Neural progenitor cell (in vitro differentiated cells): ENCODE measurements around the gene GCFC2. TPM values are rescaled to one million over a fixed set of nuclear protein-coding genes. Genes with fewer than 3 reads are reported as not detected.

Source experiments
- DNase-seq: peaks from one replicate; pipeline ENCODE4 v3.0.0-alpha.2; 2016; ENCODE audit warnings: low spot score
- H2AFZ ChIP-seq: fragments of 200-600 bp; sonication (generic); replicated peaks from 2 replicates; pipeline ENCODE4 v1.6.1; 2016; ENCODE audit warnings: antibody characterized with exemption
- H3F3A ChIP-seq: fragments of 200-600 bp; sonication (generic); 2 replicates; pipeline ENCODE4 v1.6.1; 2016; ENCODE audit warnings: antibody characterized with exemption, low read depth
- H3K27ac ChIP-seq: fragments of 200-600 bp; sonication (generic); 2 replicates; pipeline ENCODE4 v1.5.1; 2016; ENCODE audit warnings: mild to moderate bottlenecking
- H3K27me3 ChIP-seq: fragments of 200-600 bp; sonication (generic); 2 replicates; pipeline ENCODE4 v1.6.1; 2016; ENCODE audit warnings: mild to moderate bottlenecking, moderate library complexity
- H3K36me3 ChIP-seq: fragments of 200-600 bp; sonication (generic); 2 replicates; pipeline ENCODE4 v1.5.1; 2016
- H3K4me1 ChIP-seq: fragments of 200-600 bp; sonication (generic); 2 replicates; pipeline ENCODE4 v1.6.1; 2016; ENCODE audit warnings: mixed run types
- H3K4me2 ChIP-seq: fragments of 200-600 bp; sonication (generic); 2 replicates; pipeline ENCODE4 v1.6.1; 2016
- H3K4me3 ChIP-seq: fragments of 200-600 bp; sonication (generic); 2 replicates; pipeline ENCODE4 v1.5.1; 2016
- H3K79me2 ChIP-seq: fragments of 200-600 bp; sonication (generic); 2 replicates; pipeline ENCODE4 v1.6.1; 2016; ENCODE audit warnings: low read depth
- H3K9ac ChIP-seq: fragments of 200-600 bp; sonication (generic); 2 replicates; pipeline ENCODE4 v1.6.1; 2016
- H3K9me3 ChIP-seq: fragments of 200-600 bp; sonication (generic); 2 replicates; pipeline ENCODE4 v1.5.1; 2016; ENCODE audit warnings: low read depth
- H4K20me1 ChIP-seq: fragments of 200-600 bp; sonication (generic); 2 replicates; pipeline ENCODE4 v1.6.1; 2016; ENCODE audit warnings: low read depth
- H3K27ac Mint-ChIP-seq: 3 replicates; pipeline ENCODE4 v1.8.0; 2021; ENCODE audit warnings: mixed read lengths
- H3K27me3 Mint-ChIP-seq: 2 replicates; pipeline ENCODE4 v1.8.0; 2022; ENCODE audit warnings: low read depth, mild to moderate bottlenecking, inconsistent platforms, moderate library complexity, mixed read lengths; ENCODE audit not compliant: insufficient read depth
- H3K36me3 Mint-ChIP-seq: 3 replicates; pipeline ENCODE4 v1.8.0; 2021; ENCODE audit warnings: mixed read lengths
- H3K4me1 Mint-ChIP-seq: 3 replicates; pipeline ENCODE4 v1.8.0; 2021; ENCODE audit warnings: mixed read lengths
- H3K4me3 Mint-ChIP-seq: 3 replicates; pipeline ENCODE4 v1.8.0; 2021; ENCODE audit warnings: mild to moderate bottlenecking, moderate library complexity, mixed read lengths
- H3K9me3 Mint-ChIP-seq: 3 replicates; pipeline ENCODE4 v1.8.0; 2020; ENCODE audit warnings: mixed read lengths
- CTCF ChIP-seq: fragments of 200-600 bp; sonication (generic); IDR thresholded peaks from 2 replicates; pipeline ENCODE4 v1.5.1; 2017; ENCODE audit warnings: antibody characterized with exemption, mild to moderate bottlenecking
- EZH2 ChIP-seq: fragments of 200-600 bp; sonication (generic); IDR thresholded peaks from 2 replicates; pipeline ENCODE4 v1.6.1; 2017; ENCODE audit warnings: antibody characterized with exemption, mild to moderate bottlenecking, moderate library complexity
- EZH2phosphoT487 ChIP-seq: fragments of 200-600 bp; sonication (generic); IDR thresholded peaks from 2 replicates; pipeline ENCODE4 v1.6.1; 2017; ENCODE audit warnings: antibody characterized with exemption
- total RNA-seq: library from RNA; depleted of rRNA; stranded (reverse); fragments of >200 nt; gene quantifications from 2 replicates; pipeline ENCODE4 v1.2.3, GENCODE V29; 2015; ENCODE audit warnings: low replicate concordance

Gene GCFC2
- total RNA-seq, 1 donor from 2014 or later, result 58.4 TPM

GRCh38 chr2:75622929-75623328 lies 87.8 kb downstream of the GCFC2 start:
- Histone ChIP-seq H3K79me2 (no peaks in the 10 kb centered on the region), H3K27me3 (no peaks in the 10 kb centered on the region), H3K27ac (no peak overlapping the region), H2AFZ (no peak overlapping the region), H3K4me3 (no peak overlapping the region), H4K20me1 (no peaks in the 10 kb centered on the region), H3K4me1 (no peaks in the 10 kb centered on the region), H3K9me3 (no peaks in the 10 kb centered on the region), H3K4me2 (no peak overlapping the region), H3F3A (no peaks in the 10 kb centered on the region), H3K9ac (no peak overlapping the region), H3K36me3 (no peaks in the 10 kb centered on the region)
- no peak for DNase-seq
- no peak for TF ChIP-seq CTCF
- TF ChIP-seq EZH2phosphoT487, result no peak
- no peak for TF ChIP-seq EZH2
- Mint-ChIP-seq H3K36me3 (no peaks in the 10 kb centered on the region), H3K27me3 (no peaks in the 10 kb centered on the region), H3K4me1 (peaks cover 4% of the 10 kb centered on the region), H3K27ac (no peak overlapping the region), H3K9me3 (no peaks in the 10 kb centered on the region), H3K4me3 (no peak overlapping the region)

- Mint-ChIP-seq H3K4me1 (peaks cover 4% of the 10 kb centered on the region), H3K9me3 (no peaks in the 10 kb centered on the region), H3K27ac (no peak overlapping the region), H3K36me3 (no peaks in the 10 kb centered on the region), H3K27me3 (no peaks in the 10 kb centered on the region), H3K4me3 (no peak overlapping the region)
- Histone ChIP-seq H3K9me3 (no peaks in the 10 kb centered on the region), H4K20me1 (no peaks in the 10 kb centered on the region), H3K27me3 (no peaks in the 10 kb centered on the region), H3K27ac (no peak overlapping the region), H3K9ac (no peak overlapping the region), H3K36me3 (no peaks in the 10 kb centered on the region), H3F3A (no peaks in the 10 kb centered on the region), H3K4me2 (no peak overlapping the region), H3K4me1 (no peaks in the 10 kb centered on the region), H3K79me2 (no peaks in the 10 kb centered on the region), H3K4me3 (no peak overlapping the region), H2AFZ (no peak overlapping the region)
- TF ChIP-seq EZH2phosphoT487, result no peak
- no peak for TF ChIP-seq CTCF
- no peak for TF ChIP-seq EZH2
- DNase-seq, result no peak
These were observed 88.2 kb downstream of the GCFC2 start for GRCh38 chr2:75622500-75622899.

GRCh38 chr2:75621228-75621627 lies 89.5 kb downstream of the GCFC2 start:
- no peak overlapping the region for H3K4me3 ChIP-seq
- H3K27ac ChIP-seq, result no peak overlapping the region
- no peaks in the 10 kb centered on the region for H3K79me2 ChIP-seq
- H3K4me1 ChIP-seq, result no peaks in the 10 kb centered on the region
- Mint-ChIP-seq H3K27me3 (no peaks in the 10 kb centered on the region), H3K9me3 (peaks cover 4% of the 10 kb centered on the region), H3K36me3 (no peaks in the 10 kb centered on the region), H3K4me1 (peaks cover under 1% of the 10 kb centered on the region), H3K4me3 (no peak overlapping the region), H3K27ac (no peak overlapping the region)
- no peaks in the 10 kb centered on the region for H3K36me3 ChIP-seq
- H4K20me1 ChIP-seq, result no peaks in the 10 kb centered on the region
- DNase-seq, result no peak
- no peaks in the 10 kb centered on the region for H3K9me3 ChIP-seq
- H3K27me3 ChIP-seq, result no peaks in the 10 kb centered on the region
- H3F3A ChIP-seq, result no peaks in the 10 kb centered on the region
- no peak overlapping the region for H3K9ac ChIP-seq
- H2AFZ ChIP-seq, result no peak overlapping the region
- no peak for TF ChIP-seq EZH2phosphoT487
- no peak for TF ChIP-seq CTCF
- TF ChIP-seq EZH2, result no peak
- H3K4me2 ChIP-seq, result no peak overlapping the region
